Skeletal muscle cell (primary cell): ENCODE measurements around the gene SRY.
"Not testable (repeated sequence)": the region's sequence is repeated elsewhere in the genome, so short reads cannot be mapped to it uniquely, and the experiment has no call there.

Experiments
- DNase-seq: peaks from one replicate; pipeline ENCODE4 v3.0.0-alpha.2; 2010; ENCODE audit warnings: low read depth
- H3K4me3 ChIP-seq: 2 replicates; pipeline ENCODE4 v1.5.1; 2011; ENCODE audit warnings: low read depth, mild to moderate bottlenecking, control low read depth, low read length, moderate library complexity

The SRY gene

GRCh38 chrY:2787600-2787999, at the start of gene SRY:
Gene SRY (minus strand): TSS chrY:2787682. CDS start chrY:2787603, 79 bp downstream.
- peak within 1 kb of the TSS; percentile 38 for H3K4me3 ChIP-seq
- no peak for DNase-seq

GRCh38 chrY:2837078-2837477, 49.6 kb upstream of the SRY start:
- H3K4me3 ChIP-seq, result no peak overlapping the region
- DNase-seq, result no peak

DNA sequence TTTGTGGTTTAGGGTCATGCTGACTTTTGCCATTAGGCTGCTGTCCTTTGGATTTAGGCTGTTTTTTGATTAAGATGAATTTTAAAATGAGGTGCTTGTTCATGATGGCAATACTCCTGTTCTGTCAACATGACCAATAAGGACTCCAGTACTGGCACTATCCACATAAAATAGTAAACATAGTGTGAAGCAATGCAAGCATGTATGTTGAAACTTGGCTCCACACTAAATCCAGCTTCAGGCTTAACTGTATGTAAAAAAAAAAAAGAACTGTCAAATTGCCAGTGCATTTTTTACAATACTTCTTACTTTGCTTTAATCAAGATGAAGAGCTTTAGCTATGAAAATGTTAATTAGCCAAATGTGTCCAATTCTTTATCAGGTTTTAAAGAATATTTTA, 47.7 kb upstream of the SRY start:
- DNase-seq, result no peak
- H3K4me3 ChIP-seq, result no peak overlapping the region

DNA sequence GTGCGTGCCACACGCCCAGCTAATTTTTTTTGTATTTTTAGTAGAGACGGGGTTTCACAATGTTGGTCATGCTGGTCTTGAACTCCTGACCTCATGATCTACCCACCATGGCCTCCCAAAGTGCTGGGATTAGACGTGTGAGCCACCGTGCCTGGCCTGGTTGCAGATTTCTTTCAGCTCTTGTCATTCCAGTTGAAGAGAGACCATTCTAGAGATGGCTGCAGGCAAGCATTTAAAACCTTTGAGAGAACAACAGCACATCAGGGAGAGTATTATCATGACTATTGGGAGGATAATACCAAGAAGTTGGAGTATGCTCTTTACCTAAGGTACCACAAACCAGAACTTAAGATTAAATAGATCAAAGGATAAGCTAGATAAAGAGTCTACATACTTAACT, 41.0 kb upstream of the SRY start:
- no peak for DNase-seq
- H3K4me3 ChIP-seq, result no peak overlapping the region

- no peak for DNase-seq
- H3K4me3 ChIP-seq, result no peak overlapping the region
These were observed 37.0 kb upstream of the SRY start for GRCh38 chrY:2824471-2824870.

DNA sequence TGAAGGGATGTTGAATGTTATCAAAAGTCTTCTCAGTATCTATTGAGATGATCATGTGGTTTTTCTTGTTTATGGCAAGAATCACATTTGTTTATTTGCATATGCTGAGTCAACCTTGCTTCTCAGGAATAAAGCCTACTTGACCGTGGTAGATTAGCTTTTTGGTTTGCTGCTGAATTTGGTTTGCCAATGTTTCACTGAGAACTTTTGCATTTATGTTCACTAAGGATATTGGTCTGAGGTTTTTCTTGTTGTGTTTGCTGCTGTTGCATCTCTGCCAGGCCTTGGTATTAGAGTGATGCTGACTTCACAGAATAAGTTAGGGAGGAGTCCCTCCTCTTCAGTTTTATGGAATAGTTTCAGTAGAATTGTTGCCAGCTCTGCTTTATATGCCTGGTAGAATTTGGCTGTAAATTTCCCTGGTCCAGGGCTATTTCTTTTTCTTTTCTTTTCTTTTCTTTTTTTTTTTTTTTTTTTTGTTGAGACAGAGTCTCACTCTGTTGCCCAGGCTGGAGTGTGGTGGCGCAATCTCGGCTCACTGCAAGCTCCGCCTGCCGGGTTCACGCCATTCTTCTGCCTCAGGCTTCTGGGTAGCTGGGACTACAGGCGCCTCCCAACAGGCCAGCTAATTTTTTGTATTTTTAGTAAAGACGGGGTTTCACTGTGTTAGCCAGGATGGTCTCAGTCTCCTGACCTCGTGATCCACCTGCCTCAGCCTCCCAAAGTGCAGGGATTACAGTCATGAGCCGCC, 29.8 kb upstream of the SRY start:
- not testable (repeated sequence) for DNase-seq, H3K4me3 ChIP-seq

- no peak for DNase-seq
- no peak overlapping the region for H3K4me3 ChIP-seq
These were observed 12.8 kb upstream of the SRY start for GRCh38 chrY:2800246-2800645.

GRCh38 chrY:2797991-2798390, 10.5 kb upstream of the SRY start:
- no peak overlapping the region for H3K4me3 ChIP-seq
- DNase-seq, result no peak

- H3K4me3 ChIP-seq, result no peak overlapping the region
- no peak for DNase-seq
These were observed 9.6 kb upstream of the SRY start for GRCh38 chrY:2796977-2797523.

DNA sequence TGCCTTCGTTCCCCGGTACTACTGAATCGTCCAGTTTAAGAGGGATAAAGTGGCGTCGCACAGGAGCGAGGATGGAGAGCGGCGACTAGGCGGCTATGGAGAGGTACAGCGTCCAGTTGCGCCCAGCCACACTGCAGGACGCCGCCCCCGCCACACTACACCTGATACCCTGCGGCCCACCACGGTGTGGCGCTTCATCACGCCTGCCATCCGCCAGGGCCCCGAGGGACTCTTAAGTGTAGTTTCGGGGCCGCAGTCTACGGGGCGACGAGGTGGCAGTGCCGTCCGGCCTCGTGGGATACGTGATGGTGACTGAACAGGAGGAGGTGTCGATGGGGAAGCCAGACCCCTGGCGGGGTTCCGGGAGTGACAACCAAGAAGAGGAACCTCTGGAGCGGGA, 2.3 kb upstream of the SRY start:
- H3K4me3 ChIP-seq, result no peak overlapping the region
- DNase-seq, result no peak

- DNase-seq, result no peak
- peak overlapping the region; percentile 38 for H3K4me3 ChIP-seq
These were observed 488 bp downstream of the SRY start for GRCh38 chrY:2786876-2787512.
